ENCODE measurements around the gene SLC5A10. TPM values are rescaled to one million over a fixed set of nuclear protein-coding genes. Genes with fewer than 3 reads are reported as not detected.

The SLC5A10 gene
- polyA plus RNA-seq, 3 donors = 0.10 to 0.17 (median 0.12) TPM

DNA sequence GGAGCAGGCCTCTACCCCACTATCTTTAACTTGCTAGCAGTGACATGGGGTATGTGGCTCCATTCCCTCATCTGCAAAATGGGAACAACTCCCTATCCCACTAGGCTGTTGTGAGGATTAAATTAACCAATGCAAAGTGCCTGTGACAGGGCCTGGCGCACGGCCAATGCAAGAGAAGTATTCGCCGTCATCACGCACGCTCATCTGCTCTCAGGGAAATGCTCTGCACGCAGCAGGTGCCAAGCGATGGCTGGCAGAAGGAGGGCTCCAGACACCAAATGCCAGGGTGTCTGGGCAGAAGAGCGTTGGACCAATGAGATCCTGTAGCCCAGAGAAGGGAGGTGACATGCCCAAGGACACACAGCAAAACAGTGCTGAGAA lies 35.3 kb downstream of the SLC5A10 start:
- 90% methylated on average over 9 of the region's 9 CpGs for WGBS (ENCODE audit: insufficient coverage)
- no peak for DNase-seq
- H3K9me3 Mint-ChIP-seq = no peaks in the 10 kb centered on the region
- Histone ChIP-seq H3K79me2 (ENCODE audit: insufficient read depth, low read length) (no peaks in the 10 kb centered on the region), H3K4me3 (replicated peaks in 1 of 3; ENCODE audit: low read depth in 2 of 3, low read length in 3 of 3) (no peak overlapping the region), H4K20me1 (ENCODE audit: insufficient read depth, low read length) (no peaks in the 10 kb centered on the region), H3K9ac (ENCODE audit: insufficient read depth, low read length, poor library complexity, severe bottlenecking) (no peak overlapping the region), H3K36me3 (replicated peaks in 1 of 2; ENCODE audit: control insufficient read depth in 1 of 2, insufficient read depth in 2 of 2, low read length in 2 of 2) (no peaks in the 10 kb centered on the region), H3K4me2 (replicated peaks; ENCODE audit: extremely low read depth, low read length, poor library complexity, severe bottlenecking) (no peak overlapping the region), H3K9me3 (replicated peaks in 1 of 2; ENCODE audit: control insufficient read depth in 1 of 2, insufficient read depth in 1 of 2, low read length in 2 of 2) (no peaks in the 10 kb centered on the region), H3K27ac (ENCODE audit: low read depth in 1 of 2, low read length in 2 of 2) (no peak overlapping the region), H2AFZ (ENCODE audit: insufficient read depth, low read depth, low read length, poor library complexity, severe bottlenecking) (no peak overlapping the region), H3K4me1 (ENCODE audit: control insufficient read depth in 1 of 2, insufficient read depth in 2 of 2, low read length in 2 of 2) (no peaks in the 10 kb centered on the region), H3K27me3 (ENCODE audit: control insufficient read depth in 2 of 2, insufficient read depth in 2 of 2, low read length in 2 of 2) (no peaks in the 10 kb centered on the region)
- peaks cover 2 to 7% (median 4%) of the 10 kb centered on the region in 3 donors for H3K27me3 Mint-ChIP-seq (ENCODE audit: low read depth in 3 of 3)
- H3K4me1 Mint-ChIP-seq = peaks cover 3% of the 10 kb centered on the region
- H3K36me3 Mint-ChIP-seq = no peaks in the 10 kb centered on the region
- no peak overlapping the region for H3K4me3 Mint-ChIP-seq
- TF ChIP-seq, protein P1, sequence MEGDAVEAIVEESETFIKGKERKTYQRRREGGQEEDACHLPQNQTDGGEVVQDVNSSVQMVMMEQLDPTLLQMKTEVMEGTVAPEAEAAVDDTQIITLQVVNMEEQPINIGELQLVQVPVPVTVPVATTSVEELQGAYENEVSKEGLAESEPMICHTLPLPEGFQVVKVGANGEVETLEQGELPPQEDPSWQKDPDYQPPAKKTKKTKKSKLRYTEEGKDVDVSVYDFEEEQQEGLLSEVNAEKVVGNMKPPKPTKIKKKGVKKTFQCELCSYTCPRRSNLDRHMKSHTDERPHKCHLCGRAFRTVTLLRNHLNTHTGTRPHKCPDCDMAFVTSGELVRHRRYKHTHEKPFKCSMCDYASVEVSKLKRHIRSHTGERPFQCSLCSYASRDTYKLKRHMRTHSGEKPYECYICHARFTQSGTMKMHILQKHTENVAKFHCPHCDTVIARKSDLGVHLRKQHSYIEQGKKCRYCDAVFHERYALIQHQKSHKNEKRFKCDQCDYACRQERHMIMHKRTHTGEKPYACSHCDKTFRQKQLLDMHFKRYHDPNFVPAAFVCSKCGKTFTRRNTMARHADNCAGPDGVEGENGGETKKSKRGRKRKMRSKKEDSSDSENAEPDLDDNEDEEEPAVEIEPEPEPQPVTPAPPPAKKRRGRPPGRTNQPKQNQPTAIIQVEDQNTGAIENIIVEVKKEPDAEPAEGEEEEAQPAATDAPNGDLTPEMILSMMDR (IDR thresholded peaks at IDR 0.05) = no peak
- peak overlapping the region in 1 of 7 donors; percentile 32 for H3K27ac Mint-ChIP-seq
- intact Hi-C loops (cut with micrococcal nuclease) = no loop called here

DNA sequence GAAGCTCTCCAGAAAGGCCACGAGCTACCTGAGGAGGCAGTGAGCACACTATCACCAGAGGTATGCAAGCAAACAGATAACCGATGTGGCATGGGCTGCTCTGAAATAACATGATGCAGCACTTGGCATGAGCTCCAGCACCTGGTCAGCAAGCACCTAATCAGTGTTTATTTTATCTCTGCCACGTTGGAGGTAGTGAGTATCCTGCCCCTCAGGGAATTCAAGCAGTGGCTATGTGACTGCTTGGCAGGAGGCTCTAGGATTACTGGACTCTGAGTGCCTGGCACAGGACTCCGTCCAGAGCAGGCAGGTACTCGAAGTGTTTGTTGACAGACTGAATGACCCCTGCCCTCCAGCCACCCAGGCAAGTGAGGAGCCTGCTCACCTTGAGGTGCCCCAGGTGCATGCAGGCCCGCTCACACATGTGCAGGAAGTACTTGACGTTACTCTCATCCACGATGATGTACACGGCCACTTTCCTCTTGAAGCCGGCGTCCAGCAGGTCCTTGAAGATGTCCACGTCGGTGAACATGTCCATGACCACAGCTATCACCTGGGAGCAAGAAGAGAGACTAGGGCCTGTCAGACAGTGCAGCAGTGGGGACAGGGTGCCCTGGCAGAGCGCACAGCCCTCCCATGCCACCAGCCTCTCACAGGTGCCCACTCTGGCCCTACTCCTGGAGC lies 36.0 kb downstream of the SLC5A10 start:
- H3K4me2 ChIP-seq (replicated peaks; ENCODE audit: extremely low read depth, low read length, poor library complexity, severe bottlenecking) = no peak overlapping the region
- Mint-ChIP-seq H3K27ac (no peak overlapping the region), H3K4me1 (peaks cover 4% of the 10 kb centered on the region), H3K4me3 (no peak overlapping the region), H3K9me3 (peaks cover 0 to under 1% (median 0%) of the 10 kb centered on the region in 7 donors), H3K36me3 (peaks cover 0 to under 1% of the 10 kb centered on the region in 2 donors), H3K27me3 (ENCODE audit: low read depth in 3 of 3) (peaks cover 4 to 15% (median 10%) of the 10 kb centered on the region in 3 donors)
- no peak overlapping the region for H3K27ac ChIP-seq (ENCODE audit: low read depth in 1 of 2, low read length in 2 of 2)
- no peak overlapping the region for H2AFZ ChIP-seq (ENCODE audit: insufficient read depth, low read depth, low read length, poor library complexity, severe bottlenecking)
- TF ChIP-seq, protein P1 (IDR thresholded peaks at IDR 0.05) = no peak
- no peak for DNase-seq
- peaks cover 0 to 4% of the 10 kb centered on the region in 2 donors for H3K27me3 ChIP-seq (ENCODE audit: control insufficient read depth in 2 of 2, insufficient read depth in 2 of 2, low read length in 2 of 2)
- H3K9ac ChIP-seq (ENCODE audit: insufficient read depth, low read length, poor library complexity, severe bottlenecking) = no peak overlapping the region
- intact Hi-C loops (cut with micrococcal nuclease) = no loop called here
- H3K9me3 ChIP-seq (replicated peaks in 1 of 2; ENCODE audit: control insufficient read depth in 1 of 2, insufficient read depth in 1 of 2, low read length in 2 of 2) = no peaks in the 10 kb centered on the region
- no peaks in the 10 kb centered on the region for H3K79me2 ChIP-seq (ENCODE audit: insufficient read depth, low read length)
- no peak overlapping the region for H3K4me3 ChIP-seq (replicated peaks in 1 of 3; ENCODE audit: low read depth in 2 of 3, low read length in 3 of 3)
- H3K4me1 ChIP-seq (ENCODE audit: control insufficient read depth in 1 of 2, insufficient read depth in 2 of 2, low read length in 2 of 2) = no peaks in the 10 kb centered on the region
- H4K20me1 ChIP-seq (ENCODE audit: insufficient read depth, low read length) = no peaks in the 10 kb centered on the region
- 92% methylated on average over 13 of the region's 14 CpGs for WGBS (ENCODE audit: insufficient coverage)
- no peaks in the 10 kb centered on the region for H3K36me3 ChIP-seq (replicated peaks in 1 of 2; ENCODE audit: control insufficient read depth in 1 of 2, insufficient read depth in 2 of 2, low read length in 2 of 2)
